ENCODE measurements around the gene GINS2.

The GINS2 gene

DNA sequence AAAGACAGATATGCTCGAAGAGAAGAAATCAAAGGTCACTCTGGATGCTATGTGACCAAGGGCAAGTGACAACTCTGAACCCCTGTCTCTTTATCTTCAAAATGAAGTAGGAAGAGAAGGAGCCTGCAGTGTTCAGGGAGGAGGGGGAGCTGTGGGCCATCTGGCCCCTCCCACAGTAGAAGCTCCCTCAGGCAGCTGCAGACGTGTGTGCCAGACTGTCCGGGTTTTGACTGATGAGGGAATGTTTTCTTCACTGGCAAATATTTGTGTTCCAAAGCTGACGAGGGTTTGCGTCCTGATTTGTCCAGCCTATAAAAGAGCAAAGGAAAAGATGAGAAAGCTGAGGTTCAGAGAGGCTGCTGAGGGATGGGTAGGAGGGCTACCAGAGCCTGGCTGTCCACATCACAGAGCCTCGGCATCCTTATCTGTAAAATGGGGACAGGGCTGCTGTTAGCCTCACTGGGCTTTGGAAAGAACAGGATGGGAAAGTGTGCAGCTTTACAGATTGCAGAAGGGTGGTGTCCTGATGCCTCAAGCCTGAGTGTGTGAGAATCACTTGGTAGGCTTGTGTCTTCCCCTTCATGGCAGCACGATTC lies 1.8 kb upstream of the GINS2 start:
- no peak for TF ChIP-seq Cebpa-rat (IDR thresholded peaks at IDR 0.05)
- H3K4me1 ChIP-seq: peaks cover 19 to 48% (median 40%) of the 10 kb centered on the region in 10 experiments; a peak in 19 of 20 replicates
- no peaks in the 10 kb centered on the region for H3K27me3 ChIP-seq
- no peak overlapping the region for H3K27ac ChIP-seq
- peaks cover 0 to 11% (median under 1%) of the 10 kb centered on the region in 11 experiments; a peak in 6 of 22 replicates for H3K36me3 ChIP-seq
- H3K4me2 ChIP-seq: no peak overlapping the region
- H3K4me3 ChIP-seq: no peak overlapping the region
- no peaks in the 10 kb centered on the region for H3K9me3 ChIP-seq (replicated peaks in 1 of 11)
- peaks cover 0 to 22% (median 13%) of the 10 kb centered on the region in 11 experiments; a peak in 12 of 22 replicates for H4K20me1 ChIP-seq
- H3K9ac ChIP-seq: no peak overlapping the region

DNA sequence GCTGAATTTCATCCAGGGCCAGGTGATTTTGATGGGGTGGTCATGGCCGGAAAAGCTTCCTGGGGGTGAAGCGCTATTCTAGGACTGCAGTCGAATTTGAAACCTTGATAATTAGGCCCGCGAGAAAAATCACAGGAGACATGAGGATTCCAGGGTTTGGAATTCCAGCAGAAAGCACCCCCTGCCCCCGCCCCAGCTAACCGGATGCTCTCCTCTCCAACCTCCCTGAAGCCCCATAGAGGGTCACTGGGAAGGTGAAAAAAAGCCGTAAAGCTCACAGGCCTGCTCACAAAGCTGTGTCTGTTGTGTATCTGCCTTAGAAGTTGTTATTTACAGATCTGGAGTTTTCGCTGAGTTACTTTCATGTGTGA lies 1.2 kb upstream of the GINS2 start:
- Histone ChIP-seq H3K4me2 (peak overlapping the region in 3 of 11 experiments; percentile 76 to 81 (median 79); a peak in 4 of 22 replicates), H3K9me3 (replicated peaks in 1 of 11) (no peaks in the 10 kb centered on the region), H3K27me3 (no peaks in the 10 kb centered on the region), H3K4me1 (peaks cover 19 to 48% (median 41%) of the 10 kb centered on the region in 10 experiments; a peak in 19 of 20 replicates), H3K9ac (no peak overlapping the region), H3K27ac (no peak overlapping the region), H4K20me1 (peaks cover 0 to 28% (median 19%) of the 10 kb centered on the region in 11 experiments; a peak in 11 of 22 replicates), H3K4me3 (no peak overlapping the region), H3K36me3 (peaks cover 0 to 17% (median 7%) of the 10 kb centered on the region in 11 experiments; a peak in 7 of 22 replicates)
- no peak for TF ChIP-seq Cebpa-rat (IDR thresholded peaks at IDR 0.05)

DNA sequence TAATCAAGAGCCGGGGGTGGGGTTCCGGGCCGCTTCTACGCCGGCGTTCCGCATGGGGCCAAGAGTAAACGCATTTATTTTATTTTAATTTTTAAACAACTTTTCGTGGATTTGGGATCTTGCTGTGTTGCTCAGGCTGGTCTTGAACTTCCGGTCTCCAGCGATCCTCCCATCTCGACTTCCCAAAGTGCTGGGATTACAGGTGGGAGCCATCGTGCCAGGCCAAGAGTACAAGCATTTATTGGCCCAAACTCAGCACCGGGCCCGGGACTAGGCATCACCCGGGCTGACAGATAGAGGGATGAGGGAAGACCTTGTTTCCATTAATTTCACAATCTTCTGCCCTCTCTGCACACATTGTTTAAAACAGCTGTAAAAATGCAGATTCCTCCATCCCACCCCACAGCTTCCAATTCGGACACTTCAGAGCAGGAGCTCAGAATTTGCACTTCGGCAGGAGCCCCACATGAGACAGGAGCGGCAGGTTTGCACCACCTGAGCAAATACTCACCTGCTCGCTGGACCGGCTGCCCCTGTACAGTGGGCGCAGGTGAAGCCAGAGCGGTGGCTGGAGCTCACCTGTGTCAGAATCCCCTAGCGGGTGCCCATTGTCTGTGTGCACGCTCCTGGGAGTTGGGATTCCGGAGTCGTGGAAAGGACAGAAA lies 663 bp upstream of the GINS2 start:
- H3K27ac ChIP-seq: no peak overlapping the region
- no peaks in the 10 kb centered on the region for H3K27me3 ChIP-seq
- no peak for TF ChIP-seq Cebpa-rat (IDR thresholded peaks at IDR 0.05)
- peak overlapping the region; percentile 49 to 94 (median 80); a peak in 18 of 20 replicates for H3K4me3 ChIP-seq
- peaks cover 0 to 22% (median 11%) of the 10 kb centered on the region in 11 experiments; a peak in 8 of 22 replicates for H3K36me3 ChIP-seq
- peaks cover 0 to 34% (median 24%) of the 10 kb centered on the region in 11 experiments; a peak in 11 of 22 replicates for H4K20me1 ChIP-seq
- H3K9ac ChIP-seq: peak overlapping the region in 8 of 11 experiments; percentile 13 to 63 (median 50); a peak in 12 of 22 replicates
- peak overlapping the region; percentile 76 to 99 (median 84) for H3K4me2 ChIP-seq
- peaks cover 19 to 46% (median 41%) of the 10 kb centered on the region in 10 experiments; a peak in 19 of 20 replicates for H3K4me1 ChIP-seq
- H3K9me3 ChIP-seq (replicated peaks in 1 of 11): no peaks in the 10 kb centered on the region

DNA sequence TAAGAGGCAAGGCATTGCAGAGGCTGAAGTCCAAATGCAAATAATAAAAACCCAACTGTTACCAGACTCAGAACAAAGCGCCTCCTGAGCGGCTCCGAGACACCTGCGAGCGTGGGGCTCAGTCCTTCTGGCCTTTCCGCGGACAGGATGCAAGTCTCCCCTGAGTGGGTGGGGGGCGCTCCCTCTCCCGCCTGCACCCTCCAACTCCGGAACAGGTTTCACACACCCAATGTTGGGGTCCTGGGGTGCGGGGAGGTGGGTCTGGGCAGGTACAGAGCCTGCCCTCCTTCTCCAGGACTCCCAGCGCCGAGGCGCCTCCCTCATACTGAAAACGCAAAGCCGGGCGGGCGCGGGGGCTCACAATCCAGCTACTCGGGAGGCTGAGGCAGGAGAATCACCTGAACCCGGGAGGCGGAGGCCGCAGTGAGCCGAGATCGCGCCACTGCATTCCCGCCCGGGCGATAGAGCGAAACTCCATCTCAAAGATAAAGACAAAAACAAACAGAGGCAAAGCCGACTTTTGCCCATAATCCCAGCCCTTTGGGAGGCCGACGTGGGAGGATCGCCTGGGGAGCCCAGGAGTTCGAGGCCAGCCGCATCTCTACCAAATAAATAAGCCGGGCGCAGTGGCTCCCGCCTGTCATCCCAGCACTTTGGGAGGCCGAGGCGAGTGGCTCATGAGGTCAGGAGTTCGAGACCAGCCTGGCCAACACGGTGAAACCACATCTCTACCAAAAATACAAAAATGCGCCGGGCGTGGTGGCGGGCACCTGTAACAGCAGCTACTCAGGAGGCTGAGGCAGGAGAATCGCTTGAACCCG lies 893 bp downstream of the GINS2 start:
- H3K4me2 ChIP-seq: peak overlapping the region; percentile 83 to 99 (median 94)
- peak overlapping the region; percentile 72 to 94 (median 80) for H3K4me3 ChIP-seq
- peak overlapping the region; percentile 64 to 90 (median 83) for H3K9ac ChIP-seq
- H3K4me1 ChIP-seq: peaks cover 19 to 49% (median 41%) of the 10 kb centered on the region in 10 experiments; a peak in 19 of 20 replicates
- peaks cover 0 to 49% (median 39%) of the 10 kb centered on the region in 11 experiments; a peak in 13 of 22 replicates for H4K20me1 ChIP-seq
- H3K9me3 ChIP-seq (replicated peaks in 1 of 11): no peaks in the 10 kb centered on the region
- H3K36me3 ChIP-seq: peaks cover 0 to 38% (median 27%) of the 10 kb centered on the region in 11 experiments; a peak in 13 of 22 replicates
- no peaks in the 10 kb centered on the region for H3K27me3 ChIP-seq
- no peak for TF ChIP-seq Cebpa-rat (IDR thresholded peaks at IDR 0.05)
- peak overlapping the region in 9 of 11 experiments; percentile 56 to 91 (median 83); a peak in 16 of 22 replicates for H3K27ac ChIP-seq

DNA sequence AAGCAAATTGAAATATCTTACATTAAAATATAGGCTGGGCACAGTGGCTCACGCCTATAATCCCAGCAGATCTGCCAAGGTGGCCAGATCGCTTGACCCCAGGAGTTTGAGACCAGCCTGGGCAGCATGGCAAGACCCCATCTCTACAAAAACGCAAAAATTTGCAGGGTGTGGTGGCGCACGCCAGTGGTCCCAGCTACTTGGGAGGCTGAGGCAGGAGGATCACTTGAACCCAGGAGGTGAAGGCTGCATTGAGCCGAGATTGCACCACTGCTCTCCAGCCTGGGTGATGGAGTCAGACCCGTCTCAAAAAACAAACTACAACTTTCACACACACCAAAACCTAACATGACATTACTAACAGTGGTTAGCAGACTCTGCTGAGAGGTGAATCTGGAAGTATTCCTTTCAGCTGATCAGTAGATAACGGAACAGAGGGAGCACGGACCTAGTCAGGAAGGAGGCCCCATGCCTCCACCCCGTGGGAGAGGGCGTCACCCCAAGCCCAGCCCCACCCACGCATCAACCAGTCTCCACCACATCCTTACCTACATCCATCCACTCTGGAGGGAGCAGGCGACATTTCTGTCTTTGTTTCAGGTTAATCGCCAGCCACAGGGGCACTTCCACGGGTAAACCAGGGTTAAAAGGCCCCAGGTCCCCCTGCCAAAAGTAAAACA lies 1.7 kb downstream of the GINS2 start:
- TF ChIP-seq Cebpa-rat (IDR thresholded peaks at IDR 0.05): no peak
- Histone ChIP-seq H3K4me2 (peak overlapping the region in 10 of 11 experiments; percentile 83 to 99 (median 92); a peak in 20 of 22 replicates), H4K20me1 (peaks cover 0 to 57% (median 47%) of the 10 kb centered on the region in 11 experiments; a peak in 13 of 22 replicates), H3K9ac (peak overlapping the region in 6 of 11 experiments; percentile 81 to 90 (median 86); a peak in 6 of 22 replicates), H3K27me3 (no peaks in the 10 kb centered on the region), H3K36me3 (peaks cover 0 to 46% (median 35%) of the 10 kb centered on the region in 11 experiments; a peak in 14 of 22 replicates), H3K9me3 (replicated peaks in 1 of 11) (no peaks in the 10 kb centered on the region), H3K4me3 (peak overlapping the region in 8 of 10 experiments; percentile 72 to 94 (median 78); a peak in 10 of 20 replicates), H3K27ac (no peak overlapping the region), H3K4me1 (peaks cover 19 to 49% (median 41%) of the 10 kb centered on the region in 10 experiments; a peak in 19 of 20 replicates)

DNA sequence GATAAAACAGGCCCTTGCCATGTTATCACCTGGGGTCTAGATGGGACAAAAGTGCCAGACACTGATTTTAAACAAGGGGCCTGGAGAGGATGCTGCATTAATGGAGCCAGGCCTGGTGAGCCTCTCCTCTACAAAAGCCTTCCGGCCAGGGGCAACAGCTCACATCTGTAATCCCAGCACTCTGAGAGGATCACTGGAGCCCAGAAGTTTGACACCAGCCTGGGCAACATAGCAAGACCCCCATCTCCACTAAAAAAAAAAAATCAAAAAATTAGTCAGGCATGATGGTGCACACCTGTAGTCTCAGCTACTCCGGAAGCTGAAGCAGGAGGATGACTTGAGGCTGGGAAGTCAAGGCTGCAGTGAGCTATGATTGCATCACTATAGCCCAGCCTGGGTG lies 3.5 kb downstream of the GINS2 start:
- Histone ChIP-seq H3K27ac (no peak overlapping the region), H3K4me2 (peak overlapping the region in 8 of 11 experiments; percentile 83 to 99 (median 90); a peak in 16 of 22 replicates), H3K9me3 (replicated peaks in 1 of 11) (no peaks in the 10 kb centered on the region), H3K4me3 (no peak overlapping the region), H3K9ac (peak overlapping the region in 1 of 11 experiments; percentile 21; a peak in 2 of 22 replicates), H3K27me3 (no peaks in the 10 kb centered on the region), H3K36me3 (peaks cover 0 to 64% (median 51%) of the 10 kb centered on the region in 11 experiments; a peak in 15 of 22 replicates), H4K20me1 (peaks cover 0 to 64% (median 51%) of the 10 kb centered on the region in 11 experiments; a peak in 14 of 22 replicates), H3K4me1 (peaks cover 23 to 60% (median 53%) of the 10 kb centered on the region in 10 experiments; a peak in 19 of 20 replicates)
- 0 out of 22 replicates have a peak, but pooled peaks of 2 of the 11 experiments have one; percentile 18 to 36 for TF ChIP-seq Cebpa-rat (IDR thresholded peaks at IDR 0.05)

DNA sequence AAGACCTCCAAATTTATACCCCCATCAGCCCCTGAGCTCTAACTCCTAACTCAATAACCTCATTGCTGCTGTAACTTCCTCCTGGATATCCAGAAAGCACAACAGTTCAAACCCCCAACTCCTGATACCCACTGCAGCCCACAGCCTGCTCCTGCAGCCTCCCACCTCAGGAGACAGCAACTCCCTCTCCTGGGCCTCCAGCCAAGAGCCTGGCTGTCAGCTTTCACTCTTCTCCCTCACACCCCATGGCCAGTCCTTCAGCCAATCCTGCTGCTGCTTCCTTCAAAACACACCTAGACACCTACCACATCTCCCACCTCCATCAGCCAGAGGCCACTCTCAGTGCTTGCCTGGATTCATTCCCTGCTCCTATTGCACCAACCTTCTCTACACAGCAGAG lies 5.4 kb downstream of the GINS2 start:
- no peak overlapping the region for H3K4me3 ChIP-seq
- H3K4me1 ChIP-seq: peaks cover 23 to 58% (median 52%) of the 10 kb centered on the region in 10 experiments; a peak in 19 of 20 replicates
- H3K4me2 ChIP-seq: no peak overlapping the region
- H4K20me1 ChIP-seq: peaks cover 0 to 79% (median 57%) of the 10 kb centered on the region in 11 experiments; a peak in 15 of 22 replicates
- no peaks in the 10 kb centered on the region for H3K27me3 ChIP-seq
- H3K27ac ChIP-seq: no peak overlapping the region
- H3K9ac ChIP-seq: no peak overlapping the region; a peak in 1 of 22 replicates
- TF ChIP-seq Cebpa-rat (IDR thresholded peaks at IDR 0.05): no peak
- H3K9me3 ChIP-seq (replicated peaks in 1 of 11): no peaks in the 10 kb centered on the region
- H3K36me3 ChIP-seq: peaks cover 8 to 83% (median 69%) of the 10 kb centered on the region in 11 experiments; a peak in 18 of 22 replicates

All from BLaER1 treated with 17β-estradiol and CSF1 and Interleukin-3, amounts not matched to agents 10 nM and 100 nM (cell line).